K562 (cell line): ENCODE results near the gene MARCHF5. TPM values are rescaled to one million over a fixed set of nuclear protein-coding genes. Genes with fewer than 3 reads are reported as not detected.

Source experiments
- ATAC-seq: fragments of 200-7000 bp; cut with Tn5 transposase; 3 replicates; pipeline ENCODE4 v1.9.1; 2020; ENCODE audit warnings: moderate library complexity
- BruUV-seq: library from RNA; stranded (reverse); fragments of 400-500 nt; replicated peaks from 2 replicates; lab custom pipeline; 2021; lab: Mats Ljungman, UMichigan
- CTCF ChIA-PET: fragments of 300-600 bp; formaldehyde crosslinking; extraction: SDS; loops from one replicate; lab custom pipeline; 2021; ENCODE audit warnings: low intra/inter-chr PET ratio; lab: Yijun Ruan, JAX
- POLR2A ChIA-PET: fragments of 300-600, 350-650 bp; sonication (Branson Sonifier 250); formaldehyde crosslinking; extraction: SDS; loops from one replicate; lab custom pipeline; 2021; ENCODE audit warnings: antibody characterized with exemption, inconsistent platforms; lab: Yijun Ruan, JAX
- DNase-seq, 4 experiments: peaks; one replicate each; pipeline versions ENCODE4 v3.0.0 to v3.0.0-alpha.2; 2011 to 2018; ENCODE audit warnings: low spot score in 3 of 4, mixed read lengths in 3 of 4; ENCODE audit errors: extremely low read depth in 1 of 4
- FAIRE-seq: peaks from 2 replicates; lab custom pipeline; 2011; peaks lifted over from hg19 to GRCh38; lab: Jason Lieb, UNC
- H2AFZ ChIP-seq: 2 replicates; pipeline ENCODE4 v1.6.0; 2011; ENCODE audit warnings: low read depth, low read length, control low read depth, inconsistent platforms
- H3K27ac ChIP-seq: fragments of 200-600 bp; 3 replicates; pipeline ENCODE4 v1.8.0; 2011; ENCODE audit warnings: low read depth, mild to moderate bottlenecking, control low read depth, inconsistent platforms, low read length, moderate library complexity, mixed read lengths; ENCODE audit errors: extremely low read depth
- H3K27me3 ChIP-seq, 2 experiments: fragments of 300-600 bp in 1 of 2; 2 replicates in 1 of 2; 3 replicates in 1 of 2; pipeline versions ENCODE4 v1.6.0 to v1.8.0; 2011; ENCODE audit warnings: inconsistent platforms in 2 of 2, low read length in 2 of 2, mild to moderate bottlenecking in 1 of 2, mixed read lengths in 1 of 2, moderate library complexity in 1 of 2; ENCODE audit not compliant: control insufficient read depth in 2 of 2, insufficient read depth in 2 of 2
- H3K36me3 ChIP-seq: fragments of 300-600 bp; 3 replicates; pipeline ENCODE4 v1.8.0; 2011; ENCODE audit warnings: mild to moderate bottlenecking, low read length, inconsistent platforms; ENCODE audit not compliant: control insufficient read depth, insufficient read depth
- H3K4me1 ChIP-seq, 2 experiments: fragments of 200-600 bp in 1 of 2; replicated peaks in 1 of 2; 2 replicates in 1 of 2; 3 replicates in 1 of 2; pipeline versions ENCODE4 v1.5.1 to v1.8.0; 2011; ENCODE audit warnings: inconsistent platforms in 2 of 2, low read length in 2 of 2, mild to moderate bottlenecking in 1 of 2, mixed read lengths in 1 of 2, moderate library complexity in 1 of 2; ENCODE audit not compliant: control insufficient read depth in 2 of 2, insufficient read depth in 2 of 2
- H3K4me2 ChIP-seq: 2 replicates; pipeline ENCODE4 v1.6.1; 2011; ENCODE audit warnings: low read length, control low read depth, inconsistent platforms, mixed read lengths; ENCODE audit not compliant: insufficient read depth
- H3K4me3 ChIP-seq: fragments of 200-600 bp; sonication (generic), shearing (Covaris generic); 2 replicates; pipeline ENCODE4 v1.5.1; 2016; ENCODE audit warnings: control low read depth, inconsistent platforms
- H3K79me2 ChIP-seq: fragments of 200-600 bp; 3 replicates; pipeline ENCODE4 v1.8.0; 2011; ENCODE audit warnings: low read length, inconsistent platforms; ENCODE audit not compliant: control insufficient read depth, insufficient read depth
- H3K9ac ChIP-seq, 2 experiments: 2 replicates each; pipeline versions ENCODE4 v1.6.0 to v1.6.1; 2011; ENCODE audit warnings: low read depth in 2 of 2, low read length in 2 of 2, control low read depth in 1 of 2, inconsistent platforms in 1 of 2, mild to moderate bottlenecking in 1 of 2, mixed read lengths in 1 of 2; ENCODE audit not compliant: insufficient read depth in 1 of 2
- H3K9me1 ChIP-seq: one replicate; pipeline ENCODE4 v1.6.0; 2011; ENCODE audit warnings: inconsistent platforms, mild to moderate bottlenecking, low read length, moderate library complexity; ENCODE audit not compliant: control insufficient read depth, insufficient read depth
- H3K9me3 ChIP-seq: replicated peaks from 2 replicates; pipeline ENCODE4 v1.5.1; 2011; ENCODE audit warnings: low read depth, low read length, inconsistent platforms; ENCODE audit not compliant: control insufficient read depth, insufficient read depth
- H4K20me1 ChIP-seq: replicated peaks from 2 replicates; pipeline ENCODE4 v1.6.1; 2011; ENCODE audit warnings: low read length, inconsistent platforms, mixed read lengths; ENCODE audit not compliant: control insufficient read depth, insufficient read depth
- E2F6 ChIP-seq, 2 experiments: IDR thresholded peaks; 2 replicates each; pipeline ENCODE4 v1.6.1; 2011; ENCODE audit warnings: borderline replicate concordance in 1 of 2, control low read depth in 1 of 2, low read depth in 1 of 2, low read length in 1 of 2, mild to moderate bottlenecking in 1 of 2, mixed read lengths in 1 of 2, moderate library complexity in 1 of 2; ENCODE audit not compliant: insufficient read depth in 1 of 2, insufficient read length in 1 of 2, poor library complexity in 1 of 2, severe bottlenecking in 1 of 2; ENCODE audit errors: extremely low read depth in 1 of 2
- ETV1 ChIP-seq: fragments of 450-650 bp; conservative IDR thresholded peaks from 2 replicates; pipeline ENCODE4 v1.6.1; 2016; ENCODE audit warnings: missing genetic modification characterization, control low read depth, low read depth, missing compliant biosample characterization
- FOXO4 ChIP-seq: fragments of 450-650 bp; formaldehyde crosslinking; IDR thresholded peaks from 2 replicates; pipeline ENCODE4 v1.4.0; 2020; ENCODE audit warnings: mild to moderate bottlenecking, moderate library complexity
- HNRNPK ChIP-seq: fragments of 200-400 bp; formaldehyde crosslinking; IDR thresholded peaks from one replicate; pipeline ENCODE4 v1.6.1; 2018; ENCODE audit warnings: mild to moderate bottlenecking, low read depth, low read length; ENCODE audit not compliant: poor library complexity, severe bottlenecking
- NBN ChIP-seq: fragments of 450-650 bp; IDR thresholded peaks from 2 replicates; pipeline ENCODE4 v1.6.1; 2016; ENCODE audit warnings: low read depth, mild to moderate bottlenecking
- SMAD1 ChIP-seq: fragments of 150-350 bp; IDR thresholded peaks from 2 replicates; pipeline ENCODE4 v1.6.1; 2014; ENCODE audit warnings: low read length, low read depth; ENCODE audit not compliant: partially characterized antibody
- ZNF589 ChIP-seq: fragments of 200-800 bp; sonication (Bioruptor generic); IDR thresholded peaks from 2 replicates; pipeline ENCODE4 v1.6.1; 2016; ENCODE audit warnings: low read depth, missing genetic modification characterization, missing compliant biosample characterization
- WGBS: fragments of 100-300 bp; shearing (Covaris generic); methylation state at CpG from one replicate; pipeline ENCODE4 v1.1.6; 2016; ENCODE audit warnings: low coverage, mixed read lengths; ENCODE audit not compliant: insufficient coverage; ENCODE audit errors: missing lambda C conversion rate; 5-methylcytosine and 5-hydroxymethylcytosine counted together
- in situ Hi-C: fragments of 300-500 bp; cut with MboI; formaldehyde crosslinking; loops from 4 replicates; pipeline ENCODE4 v1.15.0; 2018; ENCODE audit warnings: inconsistent platforms, mixed read lengths
- intact Hi-C: fragments of 100-400 bp; cut with micrococcal nuclease; formaldehyde crosslinking; loops from 2 replicates; pipeline ENCODE4 v1.14.2; 2022
- polyA plus RNA-seq, 8 experiments: library from polyadenylated mRNA; depleted of rRNA in 4 of 8; stranded (reverse) in 5 of 8; unstranded in 3 of 8; fragments of >200 nt; fragmentation: Nextera tagmentation in 2 of 8; fragmentation: Illumina TruSeq in 1 of 8; extraction: Ambion mirVana in 2 of 8; extraction: Trizol in 1 of 8; gene quantifications; 2 replicates each; pipeline versions ENCODE4 v1.2.1 to v1.2.3, GENCODE V29; 2011 to 2014; ENCODE audit warnings: inconsistent platforms in 1 of 8, missing spikeins in 1 of 8
- total RNA-seq, 7 experiments: library from RNA; depleted of rRNA in 6 of 7; stranded (reverse); fragments of >200 nt in 6 of 7; fragmentation: Illumina TruSeq in 2 of 7; extraction: Trizol in 2 of 7; gene quantifications; 2 replicates each; pipeline versions ENCODE4 v1.2.1 to v1.2.3, GENCODE V29; 2011 to 2021; ENCODE audit warnings: low replicate concordance in 1 of 7

Gene MARCHF5
- total and polyA plus RNA-seq, 9 of the 15 experiments (the other 6 are each of a cell fraction or from before 2014, with no cell fraction given): 3.4 to 27.2 (median 11.5) TPM

- H3K79me2 ChIP-seq: peaks cover 70% of the 10 kb centered on the region
- no peak overlapping the region for H3K27ac ChIP-seq
- ATAC-seq: no peak
- TF ChIP-seq HNRNPK: no peak
- TF ChIP-seq SMAD1: no peak
- TF ChIP-seq E2F6 (IDR thresholded peaks at IDR 0.05; ENCODE audit: borderline replicate concordance in 1 of 2, extremely low read depth in 1 of 2, insufficient read depth in 1 of 2, insufficient read length in 1 of 2, low read depth in 1 of 2, low read length in 1 of 2, poor library complexity in 1 of 2, severe bottlenecking in 1 of 2): no peak
- no peak for TF ChIP-seq ETV1 (tag)
- TF ChIP-seq FOXO4 (CRISPR knock-in tag): no peak
- no peak for TF ChIP-seq NBN
- TF ChIP-seq ZNF589 (CRISPR knock-in tag): no peak
- FAIRE-seq: no peak
- H4K20me1 ChIP-seq: 0 out of 2 replicates have a peak, but pooled peaks cover 8% of the 10 kb centered on the region
- CTCF ChIA-PET: no interaction called here
- H3K4me1 ChIP-seq: no peaks in the 10 kb centered on the region; a peak in 1 of 5 replicates
- no peak overlapping the region for H2AFZ ChIP-seq
- no peaks in the 10 kb centered on the region for H3K9me3 ChIP-seq
- H3K9me1 ChIP-seq: no peaks in the 10 kb centered on the region
- no TSS peak for BruUV-seq
- H3K4me2 ChIP-seq: no peak overlapping the region
- H3K4me3 ChIP-seq: no peak overlapping the region
- in situ Hi-C loops: loop anchor here (25.0 kb wide), 1 partner anchor 211 kb away; no protein-coding TSS in a partner anchor
- WGBS: 93% methylated on average over 5 of the region's 6 CpGs
- H3K36me3 ChIP-seq: peaks cover 28% of the 10 kb centered on the region; the same call in 2 of the 3 replicates
- intact Hi-C loops: no loop called here
- H3K27me3 ChIP-seq: no peaks in the 10 kb centered on the region
- POLR2A ChIA-PET: interaction anchor here (0.8 kb wide), 1 partner anchor 9 kb away, joined by 3 read pairs; no protein-coding TSS in a partner anchor
- H3K9ac ChIP-seq: no peak overlapping the region
- no peak for DNase-seq
These were observed 7.5 kb downstream of the MARCHF5 start for GRCh38 chr10:92298487-92298886.
